Umbilical cord (tissue), 2 donors: ENCODE data around the gene ARCN1. TPM values are rescaled to one million over a fixed set of nuclear protein-coding genes. Genes with fewer than 3 reads are reported as not detected.
"Not testable (repeated sequence)": the region's sequence is repeated elsewhere in the genome, so short reads cannot be mapped to it uniquely, and the experiment has no call there.

Experiments
- DNase-seq: peaks from one replicate; pipeline ENCODE4 v3.0.0-alpha.2; 2015; ENCODE audit warnings: low spot score
- total RNA-seq: library from RNA; depleted of rRNA; stranded (reverse); fragments of >200 nt; gene quantifications from one replicate; pipeline ENCODE4 v1.2.3, GENCODE V29; 2014; ENCODE audit warnings: low replicate concordance; ENCODE audit not compliant: insufficient read depth

Gene ARCN1
- total RNA-seq, 1 donor from 2014 or later = 144 TPM

DNA sequence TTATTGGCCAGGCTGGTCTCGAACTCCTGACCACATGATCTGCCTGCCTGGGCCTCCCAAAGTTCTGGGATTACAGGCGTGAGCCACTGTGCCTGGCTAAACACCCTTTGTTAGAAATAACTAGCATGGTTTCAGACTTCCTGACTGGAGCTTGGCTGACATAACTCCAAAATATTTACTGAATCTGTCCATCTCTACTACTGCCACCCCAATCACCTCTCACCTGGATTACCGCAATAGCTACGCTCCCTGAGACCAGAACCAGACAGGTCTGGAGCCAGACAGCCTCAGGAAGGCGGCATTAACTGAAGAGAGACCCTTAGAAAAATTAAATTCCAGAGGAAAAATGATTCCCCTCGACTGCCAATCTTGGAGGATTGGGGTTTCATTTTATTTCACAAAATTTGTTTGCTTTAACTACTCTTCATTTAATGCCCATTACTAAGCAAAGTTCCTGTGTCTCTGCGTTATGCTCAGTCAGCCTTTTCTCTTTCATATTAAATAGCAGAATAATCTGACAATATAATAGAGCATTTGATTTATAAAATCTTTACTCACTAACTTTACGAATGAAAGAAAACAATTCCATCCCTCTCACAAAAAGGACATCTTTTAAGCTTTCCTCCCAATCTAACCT, 28.1 kb upstream of the ARCN1 start:
- DNase-seq = no peak

DNA sequence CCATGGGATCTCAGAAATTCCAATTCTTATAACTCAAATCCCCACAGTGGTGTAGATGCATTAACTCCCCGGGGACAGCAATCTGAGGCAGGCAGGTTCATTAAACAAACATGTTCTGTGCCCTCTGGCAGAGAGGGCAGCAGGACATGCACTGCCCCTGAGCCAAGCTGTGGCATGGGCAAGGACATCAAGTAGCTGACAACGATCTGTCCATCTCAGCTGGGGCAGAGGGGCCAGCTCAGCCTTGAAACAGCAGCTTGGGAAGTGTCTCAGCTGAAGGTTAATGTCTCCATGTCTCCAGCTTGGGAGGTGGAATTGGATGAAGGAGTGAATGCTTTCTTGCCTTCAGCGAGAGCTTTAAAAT, 27.6 kb upstream of the ARCN1 start:
- DNase-seq = no peak

DNA sequence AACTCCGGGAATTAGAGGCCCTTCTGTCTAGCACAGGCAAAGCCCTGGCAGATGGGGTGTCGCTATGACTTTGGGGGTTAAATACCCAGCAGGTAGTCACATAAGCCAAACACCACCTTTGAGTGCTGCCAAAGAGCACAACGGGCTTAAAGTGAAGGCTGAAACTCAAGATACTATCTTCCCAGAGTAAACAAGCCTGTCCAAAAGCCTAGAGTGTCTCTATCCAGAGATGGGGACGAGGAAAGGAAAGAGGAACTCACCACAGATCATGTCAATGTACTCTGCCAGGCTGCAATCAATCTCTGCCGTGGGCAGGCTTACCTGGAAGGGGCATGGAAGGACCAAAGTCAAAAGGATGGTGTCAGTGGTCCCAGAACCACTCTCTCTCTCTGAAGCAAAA, 26.7 kb upstream of the ARCN1 start:
- DNase-seq = no peak

DNA sequence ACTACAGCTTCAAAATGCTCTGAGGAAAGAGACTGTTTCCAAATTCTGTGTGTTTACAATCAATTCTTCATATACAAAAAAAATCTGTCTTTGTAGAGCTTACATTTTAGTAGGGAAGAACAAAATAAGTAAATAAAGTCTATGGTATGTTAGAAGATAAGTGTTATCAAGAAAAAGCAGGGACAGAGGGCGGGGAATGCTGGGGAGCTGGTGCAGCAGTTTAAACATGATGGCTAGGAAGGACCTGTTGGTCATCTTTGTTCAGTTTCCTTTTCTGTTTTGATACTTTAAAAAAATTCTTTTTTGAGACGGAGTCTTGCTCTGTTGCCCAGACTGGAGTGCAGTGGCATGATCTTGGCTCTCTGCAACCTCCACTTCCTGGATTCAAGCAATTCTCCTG, 25.1 kb upstream of the ARCN1 start:
- no peak for DNase-seq

DNA sequence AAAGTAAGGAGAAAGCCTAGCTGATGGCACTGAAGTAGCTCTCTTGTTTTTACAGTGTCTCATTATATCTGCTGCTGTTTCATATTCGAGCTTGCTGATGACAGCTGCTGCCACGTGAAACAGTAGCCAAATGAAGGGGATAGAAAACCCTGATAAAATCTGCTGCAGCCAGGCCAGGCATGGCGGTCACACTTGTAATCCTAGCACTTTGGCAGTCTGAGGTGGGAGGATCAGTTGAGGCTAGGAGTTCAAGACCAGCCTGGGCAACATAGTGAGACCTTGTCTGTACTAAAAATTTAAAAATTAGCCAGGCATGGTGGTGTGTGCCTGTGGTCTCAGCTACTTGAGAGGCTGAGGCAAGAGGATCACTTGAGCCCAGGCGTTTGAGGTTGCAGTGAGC, 19.9 kb upstream of the ARCN1 start:
- DNase-seq = no peak

DNA sequence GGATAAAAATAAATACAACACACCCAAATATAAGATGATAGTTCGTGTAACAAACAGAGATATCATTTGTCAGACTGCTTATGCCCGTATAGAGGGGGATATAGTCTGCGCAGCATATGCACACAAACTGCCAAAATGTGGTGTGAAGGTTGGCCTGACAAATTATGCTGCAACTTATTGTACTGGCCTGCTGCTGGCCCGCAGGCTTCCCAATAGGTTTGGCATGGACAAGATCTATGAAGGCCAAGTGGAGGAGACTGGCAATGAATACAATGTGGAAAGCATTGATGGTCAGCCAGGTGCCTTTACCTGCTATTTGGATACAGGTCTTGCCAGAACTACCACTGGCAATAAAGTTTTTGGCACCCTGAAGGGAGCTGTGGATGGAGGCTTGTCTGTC, 11.4 kb upstream of the ARCN1 start:
- no peak for DNase-seq

DNA sequence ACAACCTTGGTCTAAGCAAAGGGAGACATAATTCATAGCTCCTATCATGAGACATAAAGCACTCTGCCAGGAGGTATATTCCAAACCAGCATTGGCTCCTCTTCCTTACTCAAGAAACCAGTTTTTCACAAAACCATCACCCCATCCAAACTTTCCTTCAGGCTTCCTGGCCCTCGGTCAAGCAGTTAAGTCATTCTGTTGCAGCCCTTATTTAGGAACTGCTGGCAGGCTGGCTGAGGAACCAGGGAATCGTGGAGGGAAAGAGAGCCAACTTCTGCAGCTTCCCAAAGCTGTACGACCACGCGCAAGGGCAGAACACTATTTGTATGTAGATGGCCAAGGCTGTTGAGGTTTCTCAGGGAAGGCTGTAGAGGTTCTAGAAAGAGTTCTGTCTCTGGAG, 7.2 kb upstream of the ARCN1 start:
- peak; percentile 21 for DNase-seq

DNA sequence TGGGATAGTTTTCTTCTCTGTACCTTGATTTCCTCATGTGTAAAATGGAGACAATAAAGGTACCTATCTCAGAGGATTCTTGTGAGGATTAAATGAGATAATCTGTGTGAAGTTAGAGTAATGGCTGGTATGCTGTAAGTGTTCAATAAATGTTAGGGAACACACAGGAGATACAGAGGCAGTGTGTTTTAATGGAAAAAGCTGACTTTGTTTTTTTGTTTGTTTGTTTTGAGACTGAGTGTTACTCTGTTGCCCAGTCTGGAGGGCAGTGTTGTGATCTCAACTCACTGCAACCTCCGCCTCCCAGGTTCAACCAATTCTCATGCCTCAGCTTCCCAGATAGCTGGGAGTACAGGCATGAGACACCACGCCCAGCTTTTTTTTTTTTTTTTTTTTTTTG, 2.5 kb upstream of the ARCN1 start:
- DNase-seq = no peak

DNA sequence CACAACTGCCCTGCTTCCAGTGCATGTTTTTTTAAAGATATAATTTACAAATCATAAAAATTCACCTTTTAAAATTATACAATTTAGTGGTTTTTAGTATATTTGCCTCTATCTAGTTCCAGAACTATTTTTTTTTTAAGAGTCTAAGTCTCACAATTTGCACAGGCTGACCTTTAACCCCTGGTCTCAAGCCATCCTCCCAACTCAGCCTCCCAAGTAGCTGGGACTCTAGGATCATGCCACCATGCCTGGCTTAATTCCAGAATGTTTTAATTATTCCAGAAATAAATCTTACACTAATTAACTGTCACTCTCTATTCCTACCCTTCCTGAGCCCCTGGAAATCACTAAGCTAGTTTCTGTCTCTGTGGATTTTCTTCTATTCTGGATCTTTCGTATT, 1.4 kb upstream of the ARCN1 start:
- DNase-seq = no peak

DNA sequence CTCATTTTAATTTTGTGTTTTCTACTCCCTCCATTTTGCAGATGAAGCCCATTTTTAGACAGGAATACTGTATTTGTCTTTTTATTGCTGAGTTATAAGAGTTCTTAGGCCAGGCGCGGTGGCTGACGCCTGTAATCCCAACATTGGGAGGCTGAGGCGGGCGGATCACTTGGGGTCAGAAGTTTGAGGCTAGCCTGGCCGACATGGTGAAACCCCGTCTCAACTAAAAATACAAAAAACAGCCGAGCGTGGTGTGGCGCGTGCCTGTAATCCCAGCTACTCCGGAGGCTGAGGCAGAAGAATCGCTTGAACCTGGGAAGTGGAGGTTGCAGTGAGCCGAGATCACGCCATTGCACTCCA, 528 bp upstream of the ARCN1 start:
- DNase-seq = peak; percentile 27

DNA sequence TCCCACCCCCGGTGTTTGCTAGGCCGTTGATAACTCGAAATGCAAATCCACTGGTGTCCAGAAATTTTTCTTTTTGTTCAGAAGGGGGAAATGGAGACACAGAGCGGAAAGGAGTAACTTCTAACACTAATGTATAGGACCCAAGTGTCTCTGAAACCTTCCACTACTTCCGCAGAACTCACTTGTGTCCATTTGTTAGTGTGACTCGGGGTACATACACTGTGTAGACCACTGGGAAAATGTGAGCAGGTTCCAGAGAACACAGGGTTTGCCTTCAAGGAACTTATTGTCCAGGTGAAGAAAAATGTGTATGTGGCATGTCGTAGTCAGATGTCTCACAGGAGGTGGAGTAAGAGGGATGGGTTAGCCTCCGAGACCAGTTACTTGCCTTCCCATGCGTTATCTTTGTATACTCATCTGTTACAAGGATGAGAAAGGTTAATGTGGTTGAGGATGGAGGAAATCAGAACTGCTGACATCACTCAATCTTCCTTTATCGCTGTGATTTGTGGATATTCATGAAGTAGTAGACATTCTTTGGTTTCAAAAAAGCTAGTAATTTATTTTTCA, 857 bp downstream of the ARCN1 start:
- peak; percentile 58 for DNase-seq

DNA sequence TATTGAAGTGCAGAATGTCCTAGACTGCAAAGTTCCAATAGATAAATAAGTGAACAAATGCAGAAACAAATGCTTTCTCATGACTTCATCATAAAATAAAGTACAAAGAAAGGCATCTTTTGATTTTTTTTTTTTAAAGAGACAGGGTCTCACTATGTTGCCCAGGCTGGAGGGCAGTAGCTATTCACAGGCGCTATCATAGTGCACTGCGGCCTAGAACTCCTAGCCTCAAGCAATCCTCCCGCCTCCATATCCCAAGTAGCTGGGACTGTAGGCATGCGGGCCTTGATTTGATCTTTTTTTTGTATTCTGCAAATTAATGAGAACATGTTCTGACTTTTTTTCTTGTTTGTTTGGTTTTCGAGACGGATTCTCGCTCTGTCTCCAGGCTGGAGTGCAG, 2.4 kb downstream of the ARCN1 start:
- DNase-seq = no peak

DNA sequence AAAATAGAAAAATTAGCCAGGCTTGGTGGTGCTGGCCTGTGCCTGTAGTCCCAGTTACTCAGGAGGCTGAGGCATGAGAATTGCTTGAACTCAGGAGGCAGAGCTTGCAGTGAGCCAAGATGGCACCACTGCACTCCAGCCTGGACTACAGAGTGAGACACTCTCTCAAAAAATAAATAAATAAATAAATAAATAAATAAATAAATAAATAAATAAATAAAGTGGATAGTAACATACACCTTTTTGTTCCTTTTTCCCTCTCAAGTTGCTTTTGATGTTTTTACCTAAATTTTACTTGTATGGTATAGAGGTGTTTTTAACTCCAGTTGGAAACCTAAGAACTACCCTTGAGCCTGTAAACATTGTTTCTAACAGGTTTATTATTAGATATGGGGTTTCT, 5.8 kb downstream of the ARCN1 start:
- not testable (repeated sequence) for DNase-seq

DNA sequence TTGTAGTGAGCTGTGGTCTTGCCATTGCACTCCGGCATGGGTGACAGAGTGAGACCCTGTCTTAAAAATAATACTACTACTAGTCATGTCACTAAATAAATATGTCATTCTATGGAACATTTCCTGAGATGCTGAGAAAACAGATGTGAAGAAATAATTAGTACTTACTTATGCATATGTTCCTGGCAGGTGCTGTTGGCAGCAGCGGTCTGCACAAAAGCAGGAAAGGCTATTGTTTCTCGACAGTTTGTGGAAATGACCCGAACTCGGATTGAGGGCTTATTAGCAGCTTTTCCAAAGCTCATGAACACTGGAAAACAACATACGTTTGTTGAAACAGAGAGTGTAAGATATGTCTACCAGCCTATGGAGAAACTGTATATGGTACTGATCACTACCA, 8.8 kb downstream of the ARCN1 start:
- DNase-seq = peak; percentile 34

DNA sequence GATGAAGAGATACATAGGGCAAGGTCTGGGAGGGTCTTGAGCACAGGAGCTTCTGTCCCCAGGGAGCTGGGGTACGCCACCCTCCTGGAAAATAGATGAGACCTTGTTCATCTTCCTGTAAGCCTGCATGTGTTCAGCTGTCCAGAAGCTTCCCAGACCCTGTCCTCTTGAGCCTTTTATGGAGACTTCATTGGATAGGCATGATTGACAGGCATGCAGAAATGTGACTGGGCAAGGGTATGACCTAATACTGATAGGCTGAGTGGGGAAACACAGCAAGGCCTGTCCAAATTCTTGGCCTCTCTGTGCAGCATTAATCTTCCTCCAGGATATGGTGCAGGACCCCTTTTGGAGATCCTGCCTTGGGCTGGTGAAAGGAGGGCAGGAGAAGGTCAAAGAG, 15.7 kb downstream of the ARCN1 start:
- DNase-seq = no peak

DNA sequence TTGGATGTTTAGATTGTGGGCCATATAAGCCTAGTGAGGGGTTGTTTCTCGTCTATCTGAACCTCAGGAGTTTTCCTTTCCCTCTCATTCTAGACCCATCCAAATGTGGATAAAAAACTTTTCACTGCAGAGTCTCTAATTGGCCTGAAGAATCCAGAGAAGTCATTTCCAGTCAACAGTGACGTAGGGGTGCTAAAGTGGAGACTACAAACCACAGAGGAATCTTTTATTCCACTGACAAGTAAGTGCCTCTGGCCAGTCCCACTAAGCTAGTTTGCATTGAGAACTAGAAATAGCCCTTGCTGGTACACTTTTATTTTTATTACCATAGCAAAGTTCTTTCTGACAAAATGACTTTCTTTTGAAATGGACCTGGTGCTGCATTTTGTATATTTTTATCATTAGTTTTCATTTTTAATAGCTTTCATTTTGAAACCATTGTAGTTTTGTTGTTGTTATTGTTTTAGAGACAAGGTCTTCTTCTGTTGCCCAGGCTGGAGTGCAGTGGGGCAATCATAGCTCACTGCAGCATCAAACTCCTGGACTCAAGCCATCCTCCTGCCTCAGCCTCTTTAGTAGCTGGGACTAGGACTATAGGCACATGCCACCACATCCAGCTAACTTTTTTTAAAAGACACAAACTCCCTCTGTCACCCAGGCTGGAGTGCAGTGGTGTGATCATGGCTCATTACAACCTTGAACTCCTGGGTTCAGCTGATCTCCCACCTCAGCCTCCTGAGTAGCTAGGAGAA, 20.6 kb downstream of the ARCN1 start:
- no peak for DNase-seq

DNA sequence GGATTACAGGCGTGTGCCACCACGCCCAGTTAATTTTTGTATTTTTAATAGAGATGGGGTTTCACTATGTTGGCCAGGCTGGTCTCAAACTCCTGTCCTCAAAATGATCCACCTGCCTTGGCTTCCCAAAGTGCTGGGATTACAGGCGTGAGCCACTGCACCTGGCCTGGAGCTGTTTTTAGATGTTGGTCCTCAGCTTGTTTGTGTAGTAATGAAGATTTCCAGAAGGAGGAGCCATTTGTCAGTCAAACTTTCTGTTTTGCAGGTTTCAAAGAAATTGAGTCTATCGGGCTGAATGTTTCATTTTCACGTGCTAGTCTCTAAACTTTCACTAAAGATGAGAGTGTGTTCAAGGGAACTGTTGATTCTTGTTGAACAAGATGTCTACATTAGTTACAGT, 22.8 kb downstream of the ARCN1 start:
- peak; percentile 43 for DNase-seq

DNA sequence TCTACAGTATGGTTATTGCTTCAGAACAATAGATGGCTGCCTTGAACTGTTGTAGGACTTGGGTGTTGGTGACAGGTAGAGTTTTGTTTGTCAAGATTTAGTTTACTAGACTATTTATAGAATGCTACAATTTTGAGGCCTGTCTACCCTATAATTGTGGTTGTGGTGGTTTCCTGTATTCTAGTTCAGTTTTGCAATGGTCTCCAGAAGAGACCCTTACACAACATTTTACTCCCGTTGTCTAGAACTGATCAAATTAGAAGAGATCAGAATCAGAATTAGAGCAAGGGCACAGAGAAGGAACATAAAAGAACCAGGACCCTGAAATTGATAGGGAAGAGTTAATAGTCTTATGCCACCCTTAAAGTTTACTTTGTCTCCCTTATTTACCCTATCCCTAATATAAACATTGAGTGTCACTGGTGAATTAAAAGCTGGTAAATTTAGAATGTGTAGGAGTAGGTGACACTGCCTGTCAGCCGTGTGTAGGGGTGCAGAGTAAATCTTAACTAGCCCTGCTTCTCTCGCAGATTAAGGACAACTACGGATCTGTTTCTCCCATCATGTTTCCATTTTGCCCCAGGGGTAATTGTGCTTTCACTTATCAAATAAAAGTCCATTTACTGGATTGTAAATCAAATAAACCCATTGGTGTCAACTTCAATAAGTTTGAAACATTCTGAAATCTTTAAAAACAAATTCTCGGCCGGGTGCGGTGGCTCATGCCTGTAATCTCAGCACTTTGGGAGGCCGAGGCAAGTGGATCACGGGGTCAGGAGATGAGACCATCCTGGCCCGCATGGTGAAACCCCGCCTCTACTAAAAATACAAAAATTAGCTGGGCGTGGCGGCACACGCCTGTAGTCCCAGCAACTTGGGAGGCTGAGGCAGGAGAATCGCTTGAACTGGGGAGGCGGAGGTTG, 24.3 kb downstream of the ARCN1 start:
- DNase-seq = no peak

DNA sequence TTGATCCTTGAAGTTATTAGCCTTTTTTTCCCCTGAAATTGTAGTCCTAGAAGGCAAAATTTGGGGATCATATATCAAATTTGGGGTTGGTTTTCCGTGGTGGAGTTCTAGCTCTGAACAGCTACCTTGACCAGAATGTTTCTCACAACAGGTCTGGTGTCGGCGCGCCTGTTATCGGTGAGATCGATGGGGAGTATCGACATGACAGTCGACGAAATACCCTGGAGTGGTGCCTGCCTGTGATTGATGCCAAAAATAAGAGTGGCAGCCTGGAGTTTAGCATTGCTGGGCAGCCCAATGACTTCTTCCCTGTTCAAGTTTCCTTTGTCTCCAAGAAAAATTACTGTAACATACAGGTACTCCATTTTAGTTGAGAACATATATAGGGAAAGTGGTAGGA, 25.3 kb downstream of the ARCN1 start:
- no peak for DNase-seq

DNA sequence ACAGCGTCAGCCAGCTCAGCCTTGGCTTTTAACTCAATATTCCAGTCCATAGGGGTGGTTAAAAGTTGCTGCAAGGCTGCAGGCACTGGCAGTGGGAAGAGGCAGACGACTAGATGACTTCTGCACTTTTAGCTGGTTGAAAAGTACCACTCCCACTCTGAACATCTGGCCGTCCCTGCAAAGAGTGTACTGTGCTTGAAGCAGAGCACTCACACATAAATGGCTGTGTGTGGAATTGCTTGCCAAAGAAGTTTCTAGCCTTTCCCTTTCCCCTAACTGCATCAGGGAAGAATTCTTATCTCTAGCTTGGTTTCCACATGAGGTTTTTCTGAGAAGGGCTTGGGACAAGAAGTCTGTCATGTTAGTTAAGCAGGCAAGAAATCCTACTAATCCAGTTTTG, 30.1 kb downstream of the ARCN1 start:
- DNase-seq = peak; percentile 88

DNA sequence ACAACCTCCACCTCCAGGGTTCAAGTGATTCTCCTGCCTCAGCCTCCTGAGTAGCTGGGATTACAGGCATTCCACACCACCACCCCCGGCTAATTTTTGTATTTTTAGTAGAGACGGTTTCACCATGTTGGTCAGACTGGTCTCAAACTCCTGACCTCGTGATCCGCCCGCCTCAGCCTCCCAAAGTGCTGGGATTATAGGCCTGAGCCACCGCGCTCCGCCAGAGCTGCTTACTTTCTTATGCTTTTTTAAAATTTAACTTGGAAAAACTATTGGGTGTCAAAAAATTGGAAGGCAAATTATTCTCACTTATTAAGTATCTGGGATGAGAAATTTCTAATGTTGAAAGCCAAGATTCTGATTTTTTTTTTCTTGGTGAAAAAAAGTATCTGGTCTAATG, 31.5 kb downstream of the ARCN1 start:
- not testable (repeated sequence) for DNase-seq

DNA sequence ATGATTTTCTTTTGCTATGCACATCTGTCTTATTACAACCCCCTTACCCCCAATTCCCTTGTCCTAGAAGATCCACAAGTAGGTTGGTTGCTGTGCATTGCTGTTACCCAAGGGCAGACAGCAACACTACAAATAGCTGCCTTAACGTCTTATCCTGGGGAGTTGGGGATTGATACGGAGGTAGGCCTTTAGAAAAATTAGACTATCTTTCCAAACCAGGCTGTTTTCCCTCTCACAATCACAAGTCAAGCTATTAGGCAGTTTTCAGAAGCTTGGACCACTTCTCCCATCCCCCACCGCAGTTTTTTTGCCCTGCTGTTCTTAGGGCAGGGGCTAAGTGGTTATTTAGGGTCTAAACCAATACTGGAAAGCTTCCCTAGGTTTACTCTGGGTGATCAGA, 32.4 kb downstream of the ARCN1 start:
- DNase-seq = no peak
